Neural progenitor cell (in vitro differentiated cells): Measurements from ENCODE around the gene SCLY.

Source experiments
- CTCF ChIP-seq: fragments of 200-600 bp; sonication (generic); IDR thresholded peaks from 2 replicates; pipeline ENCODE4 v1.5.1; 2017; ENCODE audit warnings: antibody characterized with exemption, mild to moderate bottlenecking
- EZH2 ChIP-seq: fragments of 200-600 bp; sonication (generic); IDR thresholded peaks from 2 replicates; pipeline ENCODE4 v1.6.1; 2017; ENCODE audit warnings: antibody characterized with exemption, mild to moderate bottlenecking, moderate library complexity

GRCh38 chr2:238138331-238139195 lies 77.8 kb downstream of the SCLY start, which contains the start of gene KLHL30:
- TF ChIP-seq CTCF (no peak), EZH2 (no peak)
